ENCODE measurements around the gene ITFG2. TPM values are rescaled to one million over a fixed set of nuclear protein-coding genes. Genes with fewer than 3 reads are reported as not detected.

The ITFG2 gene
- total and polyA plus RNA-seq, 2 donors (not counting 3 experiments of a cell fraction or from before 2014, with no cell fraction given), result 25.0 to 31.9 TPM

GRCh38 chr12:2801044-2801783 lies 11.3 kb upstream of the ITFG2 start:
- H3K4me1 ChIP-seq (ENCODE audit: control insufficient read depth, extremely low read depth, insufficient read depth, low read length), result peaks cover 26% of the 10 kb centered on the region
- no peak for TF ChIP-seq POLR2A (IDR thresholded peaks at IDR 0.05; ENCODE audit: low read depth, low read length)
- TF ChIP-seq MAX (IDR thresholded peaks at IDR 0.05; ENCODE audit: insufficient read depth, insufficient read length), result no peak
- no peak for TF ChIP-seq EZH2 (IDR thresholded peaks at IDR 0.05; ENCODE audit: borderline replicate concordance, low read depth, low read length, severe bottlenecking)
- TF ChIP-seq GATA2 (IDR thresholded peaks at IDR 0.05; ENCODE audit: insufficient read depth, insufficient read length, low read depth, low read length), result no peak
- no peak for TF ChIP-seq MYC (IDR thresholded peaks at IDR 0.05; ENCODE audit: low read depth, low read length)
- no peak for TF ChIP-seq CTCF (IDR thresholded peaks at IDR 0.05; ENCODE audit: extremely low read depth in 1 of 2, insufficient read depth in 1 of 2, low read depth in 1 of 2, low read length in 2 of 2)
- no TSS peak for BruUV-seq (replicated peaks)
- no peaks in the 10 kb centered on the region for H4K20me1 ChIP-seq (replicated peaks; ENCODE audit: control insufficient read depth, extremely low read depth, insufficient read depth, low read length)
- dilution Hi-C loops (cut with MboI; ENCODE audit: extremely low pct_ligation_motif_present, low sequenced_read_pairs), result no loop called here
- no peak overlapping the region for H3K4me2 ChIP-seq (ENCODE audit: insufficient read depth, low read length)
- peaks cover 19% of the 10 kb centered on the region for H3K79me2 ChIP-seq (ENCODE audit: control insufficient read depth, insufficient read depth, low read length)
- POLR2A ChIA-PET, result no interaction called here
- DNase-seq (ENCODE audit: low read depth, low spot score), result no peak
- intact Hi-C loops (cut with micrococcal nuclease), result no loop called here
- no peak overlapping the region for H3K4me3 ChIP-seq (replicated peaks in 1 of 3; ENCODE audit: insufficient read depth in 1 of 3, low read depth in 1 of 3, low read length in 3 of 3)
- CTCF ChIA-PET, result no interaction called here
- no peaks in the 10 kb centered on the region for H3K9me3 ChIP-seq (replicated peaks; ENCODE audit: control insufficient read depth, insufficient read depth, low read length)
- H3K27ac ChIP-seq (ENCODE audit: insufficient read depth, low read depth, low read length), result no peak overlapping the region
- no peak for FAIRE-seq
- H2AFZ ChIP-seq (ENCODE audit: low read depth, low read length), result no peak overlapping the region
- H3K27me3 ChIP-seq (ENCODE audit: control insufficient read depth in 2 of 2, insufficient read depth in 2 of 2, low read length in 2 of 2), result no peaks in the 10 kb centered on the region
- H3K9ac ChIP-seq (replicated peaks; ENCODE audit: extremely low read depth, insufficient read depth, low read length), result no peak overlapping the region
- peaks cover 30 to 46% of the 10 kb centered on the region in 2 experiments for H3K36me3 ChIP-seq (ENCODE audit: control insufficient read depth in 2 of 2, extremely low read depth in 1 of 2, insufficient read depth in 2 of 2, low read length in 2 of 2)
- H3K9me1 ChIP-seq (replicated peaks; ENCODE audit: control insufficient read depth, extremely low read depth, insufficient read depth, low read length), result no peaks in the 10 kb centered on the region
